Measurements from ENCODE around the gene PSAPL1.

The PSAPL1 gene

DNA sequence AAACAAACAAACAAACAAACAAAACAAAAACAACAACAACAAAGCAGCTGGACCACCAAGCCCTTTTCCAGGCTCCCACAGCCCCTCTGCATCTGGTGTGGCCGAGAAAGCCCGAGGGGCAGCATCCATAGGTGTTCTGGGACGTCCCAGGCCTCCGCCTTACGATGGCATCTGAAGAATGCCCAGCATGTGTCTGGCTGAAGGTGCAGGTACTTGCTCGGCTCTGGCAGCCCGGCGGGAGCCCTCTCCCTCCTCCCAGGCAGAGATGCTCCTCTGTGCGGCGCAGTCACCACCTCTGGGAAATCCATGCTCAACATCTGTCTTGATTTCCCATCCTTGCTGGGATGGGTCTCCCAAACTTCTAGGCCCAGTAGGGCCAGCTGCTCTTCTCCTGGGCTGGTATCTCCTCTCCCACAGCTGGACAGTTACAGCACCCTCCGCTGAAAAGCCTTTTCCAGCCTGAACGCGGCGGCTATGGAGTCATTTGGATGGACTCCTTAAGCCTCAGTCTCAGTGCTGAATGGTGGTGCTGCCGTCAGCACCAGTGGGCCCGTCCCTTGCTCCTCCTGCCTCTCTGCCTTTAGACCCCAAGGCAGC, 4.3 kb downstream of the PSAPL1 start:
- Histone ChIP-seq H3K27ac (no peak overlapping the region), H3K27me3 (ENCODE audit: insufficient read depth, low read depth, severe bottlenecking) (no peaks in the 10 kb centered on the region), H3K4me3 (ENCODE audit: low read depth, low read length) (no peak overlapping the region), H3K36me3 (no peaks in the 10 kb centered on the region; the same call in 1 of the 2 replicates), H3K9me3 (ENCODE audit: severe bottlenecking) (no peaks in the 10 kb centered on the region)
- TF ChIP-seq, protein P1, sequence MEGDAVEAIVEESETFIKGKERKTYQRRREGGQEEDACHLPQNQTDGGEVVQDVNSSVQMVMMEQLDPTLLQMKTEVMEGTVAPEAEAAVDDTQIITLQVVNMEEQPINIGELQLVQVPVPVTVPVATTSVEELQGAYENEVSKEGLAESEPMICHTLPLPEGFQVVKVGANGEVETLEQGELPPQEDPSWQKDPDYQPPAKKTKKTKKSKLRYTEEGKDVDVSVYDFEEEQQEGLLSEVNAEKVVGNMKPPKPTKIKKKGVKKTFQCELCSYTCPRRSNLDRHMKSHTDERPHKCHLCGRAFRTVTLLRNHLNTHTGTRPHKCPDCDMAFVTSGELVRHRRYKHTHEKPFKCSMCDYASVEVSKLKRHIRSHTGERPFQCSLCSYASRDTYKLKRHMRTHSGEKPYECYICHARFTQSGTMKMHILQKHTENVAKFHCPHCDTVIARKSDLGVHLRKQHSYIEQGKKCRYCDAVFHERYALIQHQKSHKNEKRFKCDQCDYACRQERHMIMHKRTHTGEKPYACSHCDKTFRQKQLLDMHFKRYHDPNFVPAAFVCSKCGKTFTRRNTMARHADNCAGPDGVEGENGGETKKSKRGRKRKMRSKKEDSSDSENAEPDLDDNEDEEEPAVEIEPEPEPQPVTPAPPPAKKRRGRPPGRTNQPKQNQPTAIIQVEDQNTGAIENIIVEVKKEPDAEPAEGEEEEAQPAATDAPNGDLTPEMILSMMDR (IDR thresholded peaks at IDR 0.05; ENCODE audit: low read depth, low read length), result no peak
- peak; percentile 2 for DNase-seq

DNA sequence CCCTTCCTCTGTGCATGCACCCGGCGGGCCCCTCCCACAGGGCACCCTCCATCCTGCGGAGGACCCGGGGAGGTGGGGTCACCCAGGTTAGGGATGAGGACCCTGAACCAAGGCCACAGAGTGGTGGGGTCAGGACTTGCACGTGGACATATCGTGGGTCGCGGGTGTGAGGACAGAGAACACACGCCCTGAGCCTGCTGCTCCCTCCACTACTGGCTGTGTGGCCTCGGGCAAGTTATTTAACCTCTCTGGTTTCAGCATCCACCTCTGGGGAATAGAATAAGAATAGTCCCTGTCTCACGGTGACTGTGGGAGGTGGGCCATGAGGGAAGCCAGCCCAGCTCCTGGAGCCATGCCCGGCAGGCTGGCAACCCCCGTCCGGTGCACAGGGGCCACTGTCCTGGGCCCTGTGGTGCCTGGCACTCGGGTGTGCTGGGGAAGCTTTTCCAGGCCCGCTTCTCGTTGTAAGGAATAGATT, 5.1 kb downstream of the PSAPL1 start:
- Histone ChIP-seq H3K4me3 (ENCODE audit: low read depth, low read length) (no peak overlapping the region), H3K27me3 (ENCODE audit: insufficient read depth, low read depth, severe bottlenecking) (no peaks in the 10 kb centered on the region), H3K9me3 (ENCODE audit: severe bottlenecking) (no peaks in the 10 kb centered on the region), H3K36me3 (no peaks in the 10 kb centered on the region; the same call in 1 of the 2 replicates), H3K27ac (no peak overlapping the region)
- TF ChIP-seq, protein P1 (IDR thresholded peaks at IDR 0.05; ENCODE audit: low read depth, low read length), result no peak
- DNase-seq, result peak; percentile 4

DNA sequence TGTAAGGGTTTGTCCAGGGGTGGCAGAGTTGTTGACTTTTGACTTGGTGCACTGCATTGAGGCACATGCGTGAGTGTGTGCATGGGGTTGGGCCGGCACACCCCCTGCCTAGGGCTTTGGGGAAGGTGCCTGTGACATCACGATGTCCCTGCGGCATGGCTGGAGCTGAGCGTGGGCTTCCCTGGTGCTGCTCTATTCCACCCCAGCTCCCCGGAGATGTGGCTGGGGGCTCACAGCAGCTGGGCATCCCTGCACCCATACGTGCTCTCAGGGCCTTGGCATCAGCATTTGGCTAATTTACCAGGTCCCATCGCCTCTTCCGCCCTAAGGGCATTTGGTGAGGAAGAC, 5.7 kb downstream of the PSAPL1 start:
- no peaks in the 10 kb centered on the region; the same call in 1 of the 2 replicates for H3K36me3 ChIP-seq
- TF ChIP-seq, protein P1 (IDR thresholded peaks at IDR 0.05; ENCODE audit: low read depth, low read length), result no peak
- no peaks in the 10 kb centered on the region for H3K27me3 ChIP-seq (ENCODE audit: insufficient read depth, low read depth, severe bottlenecking)
- no peaks in the 10 kb centered on the region for H3K9me3 ChIP-seq (ENCODE audit: severe bottlenecking)
- H3K27ac ChIP-seq, result no peak overlapping the region
- DNase-seq, result peak; percentile 4
- H3K4me3 ChIP-seq (ENCODE audit: low read depth, low read length), result no peak overlapping the region

DNA sequence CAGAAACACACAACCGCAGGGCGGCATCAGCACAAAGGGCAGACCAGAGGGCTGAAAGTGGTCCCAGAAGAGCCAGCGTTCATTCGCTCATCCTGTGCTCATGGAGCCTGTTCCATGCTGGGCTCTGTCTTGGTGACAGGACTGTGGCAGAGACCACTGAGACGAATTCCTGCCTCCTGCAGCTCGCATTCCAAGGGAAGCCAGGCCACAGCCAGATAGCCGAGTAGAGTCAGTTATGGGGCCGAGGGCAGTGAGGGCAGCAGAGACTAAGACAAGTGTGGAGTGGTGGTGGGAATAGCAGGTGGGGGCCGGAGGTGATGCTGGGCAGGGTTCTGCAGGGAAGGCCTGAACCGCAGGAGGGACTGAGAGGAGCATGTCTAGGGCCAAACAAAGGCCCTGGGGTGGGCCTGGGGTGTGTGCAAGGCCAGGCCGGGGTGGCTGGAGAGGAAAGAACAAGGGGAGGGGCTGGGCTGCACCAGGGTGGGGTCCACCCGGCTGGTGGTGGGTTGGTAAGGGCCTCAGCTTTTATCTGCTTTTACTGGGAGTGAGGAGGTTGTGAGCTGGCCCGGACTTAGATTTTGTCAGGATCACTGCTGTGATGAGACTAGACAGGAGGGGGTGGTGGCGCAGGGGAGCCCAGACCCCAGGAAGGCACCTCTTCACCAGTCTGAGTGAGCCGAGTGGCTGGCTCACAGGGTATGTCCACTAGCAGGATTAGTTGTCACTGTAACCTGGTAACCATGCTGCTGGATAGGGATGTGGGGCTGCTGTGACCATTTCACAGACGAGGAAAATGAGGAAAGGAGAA, 6.3 kb downstream of the PSAPL1 start:
- no peak overlapping the region for H3K4me3 ChIP-seq (ENCODE audit: low read depth, low read length)
- no peaks in the 10 kb centered on the region; the same call in 1 of the 2 replicates for H3K36me3 ChIP-seq
- peak; percentile 6 for DNase-seq
- H3K27me3 ChIP-seq (ENCODE audit: insufficient read depth, low read depth, severe bottlenecking), result no peaks in the 10 kb centered on the region
- no peaks in the 10 kb centered on the region for H3K9me3 ChIP-seq (ENCODE audit: severe bottlenecking)
- H3K27ac ChIP-seq, result no peak overlapping the region
- TF ChIP-seq, protein P1 (IDR thresholded peaks at IDR 0.05; ENCODE audit: low read depth, low read length), result no peak

DNA sequence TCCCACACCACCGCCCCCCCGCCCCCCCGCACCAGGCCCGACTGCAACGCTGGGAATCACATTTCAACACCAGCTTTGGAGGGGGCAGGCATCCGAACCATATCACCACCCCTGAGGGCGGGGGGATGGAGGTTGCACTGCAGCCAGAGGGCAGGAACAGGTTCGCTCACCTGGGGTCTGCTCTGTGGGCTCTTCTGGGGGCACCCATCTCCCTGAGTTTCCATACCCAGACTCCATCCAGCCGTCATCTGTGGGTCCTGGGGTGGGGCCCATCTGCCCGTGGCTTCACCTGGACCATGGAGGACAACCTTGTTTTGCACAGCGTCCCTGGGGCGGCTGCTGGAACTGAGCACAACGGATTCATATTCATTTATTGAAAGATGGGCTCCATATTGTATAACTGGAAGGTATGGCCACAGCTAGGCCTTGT, 6.9 kb downstream of the PSAPL1 start:
- no peaks in the 10 kb centered on the region for H3K9me3 ChIP-seq (ENCODE audit: severe bottlenecking)
- H3K27ac ChIP-seq, result no peak overlapping the region
- DNase-seq, result no peak
- H3K4me3 ChIP-seq (ENCODE audit: low read depth, low read length), result no peak overlapping the region
- H3K36me3 ChIP-seq, result no peaks in the 10 kb centered on the region; the same call in 1 of the 2 replicates
- TF ChIP-seq, protein P1 (IDR thresholded peaks at IDR 0.05; ENCODE audit: low read depth, low read length), result no peak
- no peaks in the 10 kb centered on the region for H3K27me3 ChIP-seq (ENCODE audit: insufficient read depth, low read depth, severe bottlenecking)

Measured in WERI-Rb-1 (cell line).